Transverse colon (tissue), 3 donors: Measurements from ENCODE around the gene CYFIP1.

Experiments
- CTCF ChIP-seq, 5 experiments: fragments of 200-600 bp in 3 of 5; fragments of 450-650 bp in 2 of 5; sonication (generic) in 3 of 5; IDR thresholded peaks; 1 replicate in 2 of 5; 2 replicates in 3 of 5; pipeline ENCODE4 v1.5.1; 2016 to 2017; ENCODE audit warnings: antibody characterized with exemption in 5 of 5, inconsistent platforms in 3 of 5, mild to moderate bottlenecking in 2 of 5, moderate library complexity in 1 of 5
- POLR2A ChIP-seq: fragments of 450-650 bp; IDR thresholded peaks from one replicate; pipeline ENCODE4 v1.6.1; 2016; ENCODE audit warnings: antibody characterized with exemption, mild to moderate bottlenecking, moderate library complexity

- no peak for TF ChIP-seq CTCF (IDR thresholded peaks at IDR 0.05)
- no peak for TF ChIP-seq POLR2A
These were observed 128.7 kb downstream of the CYFIP1 start for GRCh38 chr15:22851513-22851912.
